Type B pancreatic cell (in vitro differentiated cells): ENCODE results near the gene CCDC93. TPM values are rescaled to one million over a fixed set of nuclear protein-coding genes. Genes with fewer than 3 reads are reported as not detected.

Experiments used
- DNase-seq: peaks from one replicate; pipeline ENCODE4 v3.0.0; 2021; ENCODE audit warnings: mixed read lengths; ENCODE audit not compliant: unreplicated experiment; ENCODE audit errors: extremely low spot score
- H3K27ac Mint-ChIP-seq: 2 replicates; pipeline ENCODE4 v1.8.0; 2021; ENCODE audit warnings: mild to moderate bottlenecking, mixed read lengths
- H3K27me3 Mint-ChIP-seq: 2 replicates; pipeline ENCODE4 v1.8.0; 2021; ENCODE audit warnings: mixed read lengths
- H3K36me3 Mint-ChIP-seq: 2 replicates; pipeline ENCODE4 v1.8.0; 2021; ENCODE audit warnings: mixed read lengths
- H3K4me1 Mint-ChIP-seq: one replicate; pipeline ENCODE4 v1.8.0; 2021; ENCODE audit warnings: mixed read lengths; ENCODE audit not compliant: unreplicated experiment
- H3K4me3 Mint-ChIP-seq: 2 replicates; pipeline ENCODE4 v1.8.0; 2021; ENCODE audit warnings: mild to moderate bottlenecking, mixed read lengths
- H3K9me3 Mint-ChIP-seq: 2 replicates; pipeline ENCODE4 v1.8.0; 2021; ENCODE audit warnings: mixed read lengths
- total RNA-seq: library from RNA; stranded (reverse); gene quantifications from 2 replicates; pipeline ENCODE4 v1.2.1, GENCODE V29; 2021; ENCODE audit warnings: low replicate concordance
- TF ChIP-seq, protein P1 (sequence below): fragments of 200-600 bp; sonication (generic); conservative IDR thresholded peaks from 2 replicates; pipeline ENCODE4 v1.5.0; 2021; ENCODE audit warnings: antibody characterized with exemption, mild to moderate bottlenecking

Gene CCDC93
- total RNA-seq, 1 donor from 2014 or later = 36.7 TPM

DNA sequence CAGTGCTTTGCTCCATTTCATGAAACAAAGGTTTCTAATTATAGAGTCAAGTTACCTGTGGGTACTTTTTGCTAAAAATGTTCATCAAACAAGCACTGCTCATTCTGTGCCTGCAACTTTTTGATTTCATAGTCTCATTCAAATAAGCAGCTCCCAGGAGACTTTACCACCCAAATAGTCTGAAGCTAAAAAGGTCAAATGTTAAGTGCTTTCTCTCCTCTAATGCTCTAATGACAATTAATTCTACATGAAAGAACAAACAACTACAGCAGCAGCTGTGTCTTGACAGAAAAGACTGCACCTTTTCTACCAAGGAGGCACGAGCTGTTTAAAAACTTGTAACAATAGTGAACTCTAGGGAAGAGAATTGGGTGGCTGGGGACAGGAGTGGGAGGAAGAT is 65.3 kb downstream of the CCDC93 start:
- Mint-ChIP-seq H3K4me3 (no peak overlapping the region), H3K36me3 (peaks cover 17% of the 10 kb centered on the region), H3K9me3 (no peaks in the 10 kb centered on the region)

DNA sequence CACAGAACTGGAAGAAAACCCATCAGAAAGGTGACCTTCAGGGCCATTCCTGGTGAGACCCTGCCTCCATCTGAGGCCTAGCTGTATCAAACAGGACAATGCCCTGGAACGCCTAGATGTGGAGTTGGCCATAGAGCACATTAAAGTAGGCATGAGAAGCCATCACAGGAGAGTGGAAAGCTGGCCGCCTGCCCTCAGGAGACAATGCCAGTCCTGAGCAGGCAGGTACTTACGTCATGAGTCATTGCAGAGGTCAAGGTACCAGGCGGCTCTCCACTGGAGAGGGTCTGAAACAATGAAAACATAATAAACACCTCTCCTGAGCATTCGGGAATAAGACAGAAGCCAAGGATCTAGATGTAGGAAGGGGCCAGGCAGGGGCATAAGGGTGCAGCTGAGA is 68.6 kb downstream of the CCDC93 start:
- TF ChIP-seq, protein P1, sequence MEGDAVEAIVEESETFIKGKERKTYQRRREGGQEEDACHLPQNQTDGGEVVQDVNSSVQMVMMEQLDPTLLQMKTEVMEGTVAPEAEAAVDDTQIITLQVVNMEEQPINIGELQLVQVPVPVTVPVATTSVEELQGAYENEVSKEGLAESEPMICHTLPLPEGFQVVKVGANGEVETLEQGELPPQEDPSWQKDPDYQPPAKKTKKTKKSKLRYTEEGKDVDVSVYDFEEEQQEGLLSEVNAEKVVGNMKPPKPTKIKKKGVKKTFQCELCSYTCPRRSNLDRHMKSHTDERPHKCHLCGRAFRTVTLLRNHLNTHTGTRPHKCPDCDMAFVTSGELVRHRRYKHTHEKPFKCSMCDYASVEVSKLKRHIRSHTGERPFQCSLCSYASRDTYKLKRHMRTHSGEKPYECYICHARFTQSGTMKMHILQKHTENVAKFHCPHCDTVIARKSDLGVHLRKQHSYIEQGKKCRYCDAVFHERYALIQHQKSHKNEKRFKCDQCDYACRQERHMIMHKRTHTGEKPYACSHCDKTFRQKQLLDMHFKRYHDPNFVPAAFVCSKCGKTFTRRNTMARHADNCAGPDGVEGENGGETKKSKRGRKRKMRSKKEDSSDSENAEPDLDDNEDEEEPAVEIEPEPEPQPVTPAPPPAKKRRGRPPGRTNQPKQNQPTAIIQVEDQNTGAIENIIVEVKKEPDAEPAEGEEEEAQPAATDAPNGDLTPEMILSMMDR = no peak
- Mint-ChIP-seq H3K36me3 (peaks cover 19% of the 10 kb centered on the region), H3K27me3 (no peaks in the 10 kb centered on the region), H3K4me3 (no peak overlapping the region), H3K27ac (no peak overlapping the region), H3K9me3 (no peaks in the 10 kb centered on the region), H3K4me1 (no peaks in the 10 kb centered on the region)
- no peak for DNase-seq

More for the DNA sequence above, 65.3 kb downstream of the CCDC93 start:
- Mint-ChIP-seq H3K4me1 (no peaks in the 10 kb centered on the region), H3K27me3 (no peaks in the 10 kb centered on the region), H3K27ac (no peak overlapping the region)
- TF ChIP-seq, protein P1 = no peak
- DNase-seq = no peak

DNA sequence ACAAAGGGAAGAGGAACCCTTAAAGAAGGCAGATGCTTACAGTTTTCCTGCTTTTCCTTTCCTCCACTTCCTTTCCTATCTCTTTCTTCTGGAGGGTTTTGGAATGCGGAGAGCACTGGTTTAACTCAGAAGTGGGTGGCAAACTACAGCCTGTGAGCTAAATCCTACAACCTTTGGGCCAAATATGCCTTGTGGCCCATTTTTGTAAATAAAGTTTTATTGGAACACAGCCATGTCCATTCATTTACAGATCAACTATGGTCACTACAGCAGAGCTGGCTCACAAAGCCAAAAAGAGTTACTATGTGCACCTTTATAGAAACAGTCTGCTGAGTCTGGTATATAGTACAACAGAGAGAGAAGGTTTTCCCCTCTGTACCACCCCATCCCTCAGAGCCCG is 69.1 kb downstream of the CCDC93 start:
- no peaks in the 10 kb centered on the region for H3K4me1 Mint-ChIP-seq
- TF ChIP-seq, protein P1 = no peak
- no peaks in the 10 kb centered on the region for H3K27me3 Mint-ChIP-seq
- H3K9me3 Mint-ChIP-seq = no peaks in the 10 kb centered on the region
- DNase-seq = no peak
- H3K4me3 Mint-ChIP-seq = no peak overlapping the region
- peaks cover 24% of the 10 kb centered on the region for H3K36me3 Mint-ChIP-seq
- no peak overlapping the region for H3K27ac Mint-ChIP-seq

DNA sequence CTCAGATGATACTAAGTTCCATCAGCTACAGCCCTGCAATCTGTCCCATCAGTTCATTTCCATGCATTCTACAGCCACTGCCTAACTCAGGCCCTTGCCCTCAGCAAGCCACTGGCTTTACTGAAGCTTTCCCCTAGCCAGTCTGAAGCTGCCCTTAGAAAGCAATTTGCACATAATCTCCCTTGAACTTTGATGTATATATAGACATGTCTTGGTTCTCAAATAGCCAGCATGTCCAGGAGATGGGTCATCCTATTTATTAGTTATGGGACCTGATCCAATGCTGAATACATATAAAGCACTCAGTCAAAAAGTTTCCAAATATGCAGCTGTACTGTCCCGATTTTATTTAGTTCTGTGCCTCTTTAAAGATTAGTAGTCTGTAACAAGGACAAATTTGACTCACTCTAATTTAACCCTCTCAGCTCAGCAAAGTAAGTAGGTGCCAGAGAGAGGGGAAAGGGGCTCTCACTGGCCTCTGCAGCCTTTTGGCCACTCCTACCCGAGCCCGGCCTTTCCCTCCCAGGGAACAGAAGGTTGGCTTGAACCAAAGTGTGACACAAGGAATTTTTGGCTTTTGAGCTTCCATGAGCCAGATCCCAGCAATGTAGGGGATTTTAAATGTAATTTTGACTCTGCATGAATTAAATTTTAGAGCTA is 70.7 kb downstream of the CCDC93 start:
- Mint-ChIP-seq H3K27ac (no peak overlapping the region), H3K36me3 (peaks cover 33% of the 10 kb centered on the region), H3K4me1 (no peaks in the 10 kb centered on the region), H3K27me3 (no peaks in the 10 kb centered on the region), H3K9me3 (no peaks in the 10 kb centered on the region), H3K4me3 (no peak overlapping the region)
- TF ChIP-seq, protein P1 = no peak
- DNase-seq = no peak

DNA sequence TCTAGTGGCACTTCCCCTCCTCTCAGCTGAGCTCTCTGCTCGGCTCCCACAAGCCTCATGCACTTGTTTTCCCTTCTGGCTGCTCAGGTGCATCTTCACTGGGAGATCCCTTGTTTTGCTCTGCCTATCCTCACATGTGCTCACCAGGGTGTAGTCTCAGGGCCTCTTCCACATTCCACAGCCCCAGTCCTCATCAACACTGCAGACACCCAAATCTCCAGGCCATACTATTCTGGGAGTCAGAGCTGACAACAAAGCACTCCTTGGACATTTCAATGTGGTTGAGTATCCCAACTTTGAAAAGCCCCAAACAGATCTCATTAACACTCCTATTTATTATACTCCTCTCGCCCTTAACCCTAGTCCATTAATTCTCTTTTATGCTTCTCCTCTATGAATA is 71.3 kb downstream of the CCDC93 start:
- no peak for DNase-seq
- Mint-ChIP-seq H3K27ac (no peak overlapping the region), H3K4me3 (no peak overlapping the region), H3K9me3 (no peaks in the 10 kb centered on the region), H3K4me1 (no peaks in the 10 kb centered on the region), H3K27me3 (no peaks in the 10 kb centered on the region), H3K36me3 (peaks cover 33% of the 10 kb centered on the region)
- TF ChIP-seq, protein P1 = no peak
